COLO668 (cell line): Measurements from ENCODE around the gene IL1RAPL1.
"Not testable (repeated sequence)": the region's sequence is repeated elsewhere in the genome, so short reads cannot be mapped to it uniquely, and the experiment has no call there.

Experiments used
- DNase-seq: peaks from one replicate; lab custom pipeline; 2025; ENCODE audit not compliant: unreplicated experiment; lab: John Stamatoyannopoulos, UW

IL1RAPL1 gene

GRCh38 chrX:28766561-28766960 lies 179.3 kb downstream of the IL1RAPL1 start:
- not testable (repeated sequence) for DNase-seq

- DNase-seq: no peak
Measured at GRCh38 chrX:28773807-28774206, 186.6 kb downstream of the IL1RAPL1 start.

GRCh38 chrX:28787206-28787605 lies 200.0 kb downstream of the IL1RAPL1 start:
- DNase-seq: no peak

GRCh38 chrX:28800671-28801070 lies 213.4 kb downstream of the IL1RAPL1 start:
- DNase-seq: not testable (repeated sequence)

GRCh38 chrX:28802625-28803024 lies 215.4 kb downstream of the IL1RAPL1 start:
- DNase-seq: no peak

DNA sequence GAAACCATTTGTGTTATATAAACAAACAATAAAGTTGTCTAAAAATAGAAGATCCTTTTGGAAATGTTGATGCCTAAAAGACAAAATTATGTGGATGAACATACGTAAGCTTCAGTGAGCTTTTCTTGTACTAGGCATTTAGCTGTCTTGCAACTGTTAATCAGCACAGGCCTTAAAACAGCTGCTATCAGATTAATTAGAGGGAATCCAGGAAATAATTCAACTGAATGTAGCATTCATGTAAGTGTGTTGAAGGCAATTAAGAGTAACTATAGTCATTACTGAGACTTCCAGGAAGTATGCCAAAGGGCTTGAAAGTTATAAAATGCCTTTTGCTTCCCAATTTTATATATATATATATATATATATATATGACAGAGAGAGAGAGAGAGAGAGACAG lies 248.7 kb downstream of the IL1RAPL1 start:
- DNase-seq: no peak

- DNase-seq: no peak
Measured at GRCh38 chrX:28843817-28844216, 256.6 kb downstream of the IL1RAPL1 start.

GRCh38 chrX:28847423-28847822 lies 260.2 kb downstream of the IL1RAPL1 start:
- DNase-seq: no peak

- DNase-seq: no peak
Measured at GRCh38 chrX:28848707-28849106, 261.5 kb downstream of the IL1RAPL1 start.

DNA sequence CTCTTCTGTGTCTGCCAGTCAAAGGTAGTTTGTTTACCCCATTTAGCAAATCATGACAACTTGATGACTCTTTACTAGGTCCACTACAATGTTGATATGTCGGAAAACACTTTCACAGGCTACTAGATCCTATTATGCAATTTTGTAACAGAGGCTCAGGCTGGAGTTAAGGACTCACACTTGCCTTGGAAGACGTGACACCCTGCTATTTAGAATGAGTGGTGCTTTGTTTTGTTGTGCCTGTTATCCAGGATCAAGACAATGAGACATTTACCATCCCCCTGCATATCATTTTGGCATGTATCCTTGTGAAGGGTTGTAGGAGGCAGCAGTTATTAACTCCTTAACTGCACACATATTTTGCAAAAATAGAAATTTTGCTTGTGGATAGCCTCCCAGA lies 263.7 kb downstream of the IL1RAPL1 start:
- no peak for DNase-seq

- DNase-seq: no peak
Measured at GRCh38 chrX:28851871-28852270, 264.6 kb downstream of the IL1RAPL1 start.

- no peak for DNase-seq
Measured at GRCh38 chrX:28854637-28855036, 267.4 kb downstream of the IL1RAPL1 start.

DNA sequence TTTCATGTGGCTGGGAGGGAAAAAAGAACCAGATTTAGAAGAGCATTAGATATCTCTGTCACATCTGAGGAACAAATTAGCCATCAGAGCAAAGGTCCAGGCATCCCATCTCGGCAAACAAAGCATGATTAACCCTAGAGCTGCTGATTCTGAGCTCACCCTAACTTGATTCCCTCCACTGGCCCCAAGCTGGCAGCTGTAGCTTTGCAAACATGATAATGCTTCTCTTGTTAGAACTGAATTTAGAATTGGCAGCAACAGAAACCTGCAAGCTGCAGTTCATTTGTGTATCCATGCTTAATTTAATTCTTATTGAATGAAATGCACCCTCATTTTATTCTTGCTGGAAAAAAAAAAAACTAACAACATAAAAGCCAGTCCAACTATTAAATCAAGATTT lies 289.2 kb downstream of the IL1RAPL1 start:
- no peak for DNase-seq

- DNase-seq: no peak
Measured at GRCh38 chrX:28876901-28877300, 289.7 kb downstream of the IL1RAPL1 start.

GRCh38 chrX:28880136-28880535 lies 292.9 kb downstream of the IL1RAPL1 start:
- DNase-seq: no peak

- DNase-seq: no peak
Measured at GRCh38 chrX:28884823-28885222, 297.6 kb downstream of the IL1RAPL1 start.

DNA sequence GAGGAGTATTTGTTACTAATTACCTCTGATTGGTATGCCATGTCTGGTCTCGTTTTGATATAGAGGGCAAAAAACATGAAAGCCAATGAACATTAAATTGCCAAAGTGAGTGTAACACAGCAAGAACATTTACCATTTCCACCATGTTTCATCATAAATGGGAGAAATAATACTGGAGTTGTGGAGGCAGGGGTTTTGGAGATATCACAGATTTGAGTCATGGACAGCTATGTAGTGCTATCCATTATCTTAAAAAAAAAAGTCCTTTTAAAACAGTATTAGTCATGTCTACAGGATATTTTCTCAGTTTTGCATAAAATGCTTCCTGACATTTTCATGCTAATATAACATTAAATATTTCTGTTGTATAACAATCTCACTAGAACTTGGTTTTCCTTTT lies 301.2 kb downstream of the IL1RAPL1 start:
- DNase-seq: no peak

DNA sequence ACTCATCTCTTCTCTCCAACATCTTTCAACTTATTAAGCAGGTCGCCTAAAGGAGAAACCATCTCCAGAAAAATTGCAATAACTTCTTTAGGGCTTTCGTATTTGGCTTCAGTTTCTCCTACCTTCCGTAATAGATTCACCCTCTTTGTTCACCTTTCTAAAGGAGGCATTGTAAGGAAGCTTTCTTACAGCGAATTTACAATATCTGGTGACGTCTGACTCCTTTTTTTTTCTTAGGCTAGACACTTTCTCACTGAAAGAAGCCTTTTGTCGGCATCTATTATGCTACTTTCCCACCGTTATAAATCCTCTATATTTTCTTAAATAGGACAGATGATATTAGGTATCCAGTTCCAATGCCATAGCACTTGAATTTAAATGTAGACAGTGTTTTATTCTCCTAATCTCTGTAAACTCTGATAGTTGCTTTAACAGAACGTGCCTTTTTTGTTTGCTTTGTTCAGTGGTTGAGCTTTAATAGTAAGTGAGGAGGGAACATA lies 302.4 kb downstream of the IL1RAPL1 start:
- DNase-seq: no peak

DNA sequence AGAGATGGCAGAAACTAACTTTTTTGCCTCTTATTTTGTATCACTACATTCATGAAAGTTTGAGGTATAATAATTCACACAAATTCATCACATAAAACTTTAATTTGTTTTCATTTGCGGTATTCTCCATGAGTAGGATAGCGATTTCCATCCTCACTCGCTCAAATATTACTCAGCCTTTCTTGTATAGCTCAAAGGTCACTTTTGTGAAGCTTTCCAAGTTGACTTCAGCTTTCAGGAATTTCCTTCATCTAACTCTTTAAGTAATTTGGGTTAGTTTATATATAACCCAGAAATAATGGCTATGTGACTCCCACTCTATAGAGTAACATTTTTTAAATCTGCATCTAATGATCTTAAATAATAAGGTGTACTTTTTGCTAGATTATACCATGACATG lies 314.4 kb downstream of the IL1RAPL1 start:
- DNase-seq: no peak

GRCh38 chrX:28910487-28910886 lies 323.2 kb downstream of the IL1RAPL1 start:
- no peak for DNase-seq

DNA sequence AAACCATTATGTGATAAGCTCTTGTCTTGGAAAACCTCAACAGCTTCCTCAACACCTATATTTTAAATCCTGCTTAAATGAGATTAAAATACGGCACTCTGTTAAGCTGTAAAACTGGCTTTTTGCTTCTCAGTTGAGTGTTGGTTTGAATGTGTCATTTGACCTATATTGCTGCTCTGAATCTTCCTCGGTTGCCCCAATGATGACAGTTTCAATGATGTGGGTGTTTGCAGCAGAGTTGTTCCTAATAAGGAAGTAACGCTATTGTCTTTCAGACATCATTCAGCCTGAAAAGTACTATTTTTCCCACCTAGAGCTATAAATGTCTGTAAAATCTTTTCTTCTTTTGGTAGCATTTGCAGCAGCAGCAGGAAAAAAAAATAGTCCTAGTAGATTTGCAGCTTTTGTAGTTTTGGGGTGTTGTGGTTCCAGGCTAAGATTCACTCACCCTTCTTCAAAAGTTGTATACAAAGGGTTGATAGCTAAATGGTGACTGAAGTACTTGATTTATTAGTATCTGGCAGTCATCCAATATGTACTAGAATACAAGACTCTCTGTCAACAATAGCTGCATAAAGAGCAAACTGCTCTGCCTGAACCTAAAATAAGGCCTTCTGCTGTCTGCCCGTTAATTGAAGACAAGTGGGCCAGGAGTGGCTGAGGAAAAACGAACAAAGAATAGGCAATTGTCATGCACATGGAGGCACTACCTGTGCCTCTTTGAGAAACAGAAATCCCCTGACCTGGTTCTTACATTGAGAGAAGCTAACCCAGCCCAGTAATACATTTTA lies 333.1 kb downstream of the IL1RAPL1 start:
- DNase-seq: no peak

GRCh38 chrX:28922106-28922505 lies 334.9 kb downstream of the IL1RAPL1 start:
- DNase-seq: no peak

DNA sequence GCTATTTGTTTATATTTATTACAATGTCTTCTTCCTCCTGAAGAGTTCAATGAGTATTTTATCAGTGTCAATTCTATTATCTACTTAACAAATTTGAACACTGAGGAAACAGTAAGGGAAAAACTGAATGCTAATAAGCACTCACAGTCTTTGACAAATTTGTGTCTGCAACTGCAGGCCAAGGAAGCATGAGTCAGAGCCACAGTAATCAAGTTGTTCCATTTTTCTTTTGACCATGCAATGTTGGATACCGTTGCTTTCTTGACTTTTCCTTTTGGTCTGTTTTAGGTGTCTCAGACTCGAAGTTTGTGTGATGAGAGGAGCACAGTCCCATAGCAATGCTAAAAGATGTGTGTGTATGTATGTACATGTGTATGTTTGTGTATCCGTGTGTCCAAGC lies 359.6 kb downstream of the IL1RAPL1 start:
- DNase-seq: no peak
